Eye (tissue), 1 donor: ENCODE results near the gene NAGS.
"Not testable (repeated sequence)": the region's sequence is repeated elsewhere in the genome, so short reads cannot be mapped to it uniquely, and the experiment has no call there.

ENCODE experiments used
- DNase-seq: peaks from one replicate; pipeline ENCODE4 v3.0.0-alpha.2; 2015

Gene NAGS

DNA sequence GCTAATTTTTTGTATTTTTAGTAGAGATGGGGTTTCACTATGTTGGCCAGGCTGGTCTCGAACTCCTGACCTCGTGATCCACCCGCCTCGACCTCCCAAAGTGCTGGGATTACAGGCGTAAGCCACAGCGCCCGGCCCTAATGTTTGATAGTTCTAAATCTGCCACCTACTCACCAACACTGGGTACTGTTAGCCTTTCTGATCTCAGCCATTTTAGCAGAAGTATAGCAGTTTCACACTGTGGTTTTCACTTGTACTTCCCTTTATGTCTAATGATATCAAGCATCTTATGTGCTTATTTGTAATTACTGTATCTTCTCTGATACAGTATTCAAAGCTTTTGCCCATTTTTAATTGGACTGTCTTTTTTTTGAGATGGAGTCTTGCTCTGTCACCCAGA is 42.5 kb downstream of the NAGS start:
- DNase-seq: not testable (repeated sequence)

DNA sequence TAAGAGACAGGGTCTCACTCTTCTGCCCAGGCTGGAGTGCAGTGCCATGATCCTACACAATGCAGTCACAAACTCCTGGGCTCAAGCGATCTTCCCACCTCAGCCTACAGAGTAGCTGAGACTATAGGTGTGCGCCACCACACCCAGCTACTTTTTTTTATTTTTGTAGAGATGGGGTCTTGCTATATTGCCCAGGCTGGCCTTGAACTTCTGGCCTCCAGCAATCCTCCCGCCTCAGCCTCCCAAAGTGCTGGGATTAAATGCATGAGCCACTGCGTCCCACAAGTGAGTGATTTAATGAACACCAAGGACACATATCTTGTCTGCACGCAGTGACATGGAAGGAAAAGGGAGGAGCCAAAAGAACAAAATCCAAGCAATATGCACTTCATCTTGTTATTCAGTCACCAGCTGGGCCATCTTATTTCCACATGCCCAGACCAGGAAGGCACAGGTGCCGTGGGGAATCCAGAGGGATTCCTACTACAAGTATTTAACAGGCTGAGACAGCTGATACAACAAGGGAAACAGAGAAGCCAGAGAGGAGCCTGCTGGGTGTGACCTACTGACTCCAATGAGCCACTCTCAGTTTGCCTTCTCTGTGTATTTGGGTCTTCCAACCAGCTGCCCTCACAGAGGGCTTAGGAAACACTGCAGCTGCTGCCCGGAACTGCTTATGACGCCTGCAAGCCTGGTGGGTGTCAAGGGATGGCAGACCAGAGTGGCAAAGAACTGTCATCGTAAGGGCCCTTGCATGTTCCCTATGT is 45.1 kb downstream of the NAGS start:
- peak; percentile 65 for DNase-seq

DNA sequence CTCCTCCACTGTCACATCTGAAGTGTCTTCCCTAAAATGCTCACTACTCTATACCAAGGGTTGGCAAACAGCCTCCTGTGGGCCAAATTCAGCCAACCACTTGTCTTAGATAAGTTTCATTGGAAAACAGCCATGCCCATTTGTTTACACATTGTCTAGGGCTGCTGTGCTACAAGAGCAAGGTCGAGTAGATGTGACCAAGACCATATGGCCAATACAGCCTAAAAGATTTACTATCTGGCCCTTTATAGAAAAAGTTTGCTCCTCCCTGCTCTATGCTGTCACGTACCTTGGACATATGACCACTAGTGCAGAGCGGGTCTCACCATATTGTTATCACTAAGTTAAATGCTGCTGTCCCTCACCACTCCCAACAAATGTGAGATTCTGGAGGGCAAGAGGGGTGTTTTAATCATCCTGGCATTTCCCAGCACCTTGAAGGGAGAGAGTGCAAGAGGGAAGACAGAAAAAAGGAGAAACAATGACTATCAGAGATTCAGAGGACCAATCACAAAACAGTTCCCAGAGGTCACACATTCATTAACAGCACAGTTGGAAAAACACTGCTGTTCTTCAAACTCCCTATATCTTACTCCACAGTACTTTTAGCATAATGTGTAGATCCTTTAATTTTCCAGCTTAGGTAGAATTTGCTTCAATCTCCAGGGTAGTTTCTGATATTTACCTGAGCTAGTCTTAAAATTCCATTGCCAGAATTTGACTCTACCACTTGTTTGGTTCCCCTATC is 48.9 kb downstream of the NAGS start:
- no peak for DNase-seq
